ENCODE results near the gene KAT6B. TPM values are rescaled to one million over a fixed set of nuclear protein-coding genes. Genes with fewer than 3 reads are reported as not detected.
"Not testable (repeated sequence)": the region's sequence is repeated elsewhere in the genome, so short reads cannot be mapped to it uniquely, and the experiment has no call there.

KAT6B gene
- total and polyA plus RNA-seq, 2 of the 8 experiments (the other 6 are each of a cell fraction or from before 2014, with no cell fraction given) = 7.3 to 30.8 TPM

GRCh38 chr10:74787457-74787856, 38.9 kb upstream of the KAT6B start (continued):
- TF ChIP-seq POU5F1 (IDR thresholded peaks at IDR 0.05; ENCODE audit: low read depth, low read length) (no peak), EP300 (IDR thresholded peaks at IDR 0.05; ENCODE audit: borderline replicate concordance in 1 of 2, low read depth in 2 of 2, low read length in 2 of 2) (no peak)

- not testable (repeated sequence) for H3K79me1 ChIP-seq (ENCODE audit: low read depth, low read length)
- CTCF ChIA-PET (ENCODE audit: partially characterized antibody) = interaction anchor here (0.6 kb wide), 3 partner anchors 48 to 266 kb away, joined by 3 to 5 read pairs (median 4); no protein-coding TSS in a partner anchor
Observed at GRCh38 chr10:74791979-74792378, 34.4 kb upstream of the KAT6B start.

More at GRCh38 chr10:74791979-74792378, 34.4 kb upstream of the KAT6B start:
- H2BK12ac ChIP-seq (ENCODE audit: low read depth, low read length); H3K27ac ChIP-seq (ENCODE audit: low read depth, low read length); H4K91ac ChIP-seq (replicated peaks; ENCODE audit: insufficient read length, low read length); H3K23ac ChIP-seq (ENCODE audit: insufficient read length); H3K14ac ChIP-seq (ENCODE audit: insufficient read length); H4K8ac ChIP-seq (ENCODE audit: extremely low read depth, insufficient read depth, low read length); H3K36me3 ChIP-seq (ENCODE audit: control insufficient read depth in 2 of 4, insufficient read depth in 4 of 4, low read length in 3 of 4); H3K4me3 ChIP-seq (ENCODE audit: extremely low read depth in 1 of 4, insufficient read depth in 2 of 4, low read depth in 3 of 4, low read length in 4 of 4); H4K20me1 ChIP-seq (replicated peaks in 1 of 2; ENCODE audit: control insufficient read depth in 1 of 2, insufficient read depth in 2 of 2, low read length in 2 of 2); H2AK5ac ChIP-seq (ENCODE audit: low read depth, low read length); DNase-seq (ENCODE audit: low read depth in 1 of 2, low spot score in 2 of 2); H3K56ac ChIP-seq (replicated peaks; ENCODE audit: insufficient read length, low read depth, low read length); H3K9ac ChIP-seq (replicated peaks in 1 of 4; ENCODE audit: extremely low read depth in 1 of 4, low read depth in 3 of 4, low read length in 3 of 4); H2BK15ac ChIP-seq (ENCODE audit: low read length); H4K5ac ChIP-seq (ENCODE audit: insufficient read length, low read depth, low read length); H3K27me3 ChIP-seq (replicated peaks in 1 of 4; ENCODE audit: control insufficient read depth in 3 of 4, extremely low read depth in 1 of 4, insufficient read depth in 3 of 4, low read length in 3 of 4); POLR2A ChIA-PET (ENCODE audit: partially characterized antibody); H2BK20ac ChIP-seq (ENCODE audit: low read length); H2AFZ ChIP-seq (ENCODE audit: low read length); H3K4me2 ChIP-seq (ENCODE audit: insufficient read depth in 1 of 2, low read depth in 2 of 2, low read length in 2 of 2); H3K9me3 ChIP-seq (ENCODE audit: insufficient read depth in 2 of 2, low read depth in 1 of 2, low read length in 1 of 2); H3K18ac ChIP-seq (ENCODE audit: extremely low read depth, low read length); H2BK5ac ChIP-seq (ENCODE audit: low read depth, low read length); H3K4me1 ChIP-seq (replicated peaks in 1 of 4; ENCODE audit: control insufficient read depth in 3 of 4, insufficient read depth in 4 of 4, low read length in 3 of 4); H2BK120ac ChIP-seq (replicated peaks; ENCODE audit: low read depth, low read length); H3K79me2 ChIP-seq (ENCODE audit: control insufficient read depth in 1 of 2, insufficient read depth in 2 of 2, low read length in 2 of 2); H3K4ac ChIP-seq (replicated peaks; ENCODE audit: insufficient read length, low read depth, low read length); FAIRE-seq; H3K23me2 ChIP-seq (ENCODE audit: low read depth, low read length): not testable (repeated sequence)
- WGBS, 2 experiments (ENCODE audit: extremely low coverage in 1 of 2, insufficient coverage in 1 of 2, insufficient read length in 1 of 2, insufficient replicate concordance in 2 of 2, low coverage in 1 of 2, low lambda C conversion rate in 2 of 2, missing lambda C conversion rate in 1 of 2) = 88% methylated on average over 3 of the region's 5 CpGs; no CpG with 5 or more reads in 1 of the 2 experiments

Data from H1 (cell line).